ENCODE results near the gene BPIFB2. TPM values are rescaled to one million over a fixed set of nuclear protein-coding genes. Genes with fewer than 3 reads are reported as not detected.

The BPIFB2 gene
- total RNA-seq, 1 donor from 2014 or later: not detected

GRCh38 chr20:32989507-32990283 lies 17.8 kb upstream of the BPIFB2 start:
- no peak for DNase-seq (ENCODE audit: low read depth)
- H3K27me3 ChIP-seq (ENCODE audit: control insufficient read depth, insufficient read depth, low read length): no peaks in the 10 kb centered on the region
- no peaks in the 10 kb centered on the region for H3K36me3 ChIP-seq (ENCODE audit: control insufficient read depth, insufficient read depth, low read length)
- no peak overlapping the region for H3K4me3 ChIP-seq (ENCODE audit: low read depth, low read length)
- TF ChIP-seq CTCF (IDR thresholded peaks at IDR 0.05; ENCODE audit: insufficient read depth, low read length, poor library complexity, severe bottlenecking): no peak

GRCh38 chr20:32990426-32990825 lies 17.1 kb upstream of the BPIFB2 start:
- DNase-seq (ENCODE audit: low read depth): no peak
- Histone ChIP-seq H3K4me3 (ENCODE audit: low read depth, low read length) (no peak overlapping the region), H3K27me3 (ENCODE audit: control insufficient read depth, insufficient read depth, low read length) (no peaks in the 10 kb centered on the region), H3K36me3 (ENCODE audit: control insufficient read depth, insufficient read depth, low read length) (no peaks in the 10 kb centered on the region)
- TF ChIP-seq CTCF (IDR thresholded peaks at IDR 0.05; ENCODE audit: insufficient read depth, low read length, poor library complexity, severe bottlenecking): no peak

GRCh38 chr20:32991383-32991782 lies 16.1 kb upstream of the BPIFB2 start:
- no peak overlapping the region for H3K4me3 ChIP-seq (ENCODE audit: low read depth, low read length)
- DNase-seq (ENCODE audit: low read depth): no peak
- no peaks in the 10 kb centered on the region for H3K27me3 ChIP-seq (ENCODE audit: control insufficient read depth, insufficient read depth, low read length)
- TF ChIP-seq CTCF (IDR thresholded peaks at IDR 0.05; ENCODE audit: insufficient read depth, low read length, poor library complexity, severe bottlenecking): no peak
- no peaks in the 10 kb centered on the region for H3K36me3 ChIP-seq (ENCODE audit: control insufficient read depth, insufficient read depth, low read length)

- Histone ChIP-seq H3K27me3 (ENCODE audit: control insufficient read depth, insufficient read depth, low read length) (no peaks in the 10 kb centered on the region), H3K36me3 (ENCODE audit: control insufficient read depth, insufficient read depth, low read length) (no peaks in the 10 kb centered on the region), H3K4me3 (ENCODE audit: low read depth, low read length) (no peak overlapping the region)
- no peak for DNase-seq (ENCODE audit: low read depth)
- TF ChIP-seq CTCF (IDR thresholded peaks at IDR 0.05; ENCODE audit: insufficient read depth, low read length, poor library complexity, severe bottlenecking): no peak
Observed at GRCh38 chr20:32991792-32992641, 15.5 kb upstream of the BPIFB2 start.

- DNase-seq (ENCODE audit: low read depth): no peak
- Histone ChIP-seq H3K36me3 (ENCODE audit: control insufficient read depth, insufficient read depth, low read length) (no peaks in the 10 kb centered on the region), H3K4me3 (ENCODE audit: low read depth, low read length) (no peak overlapping the region), H3K27me3 (ENCODE audit: control insufficient read depth, insufficient read depth, low read length) (no peaks in the 10 kb centered on the region)
- no peak for TF ChIP-seq CTCF (IDR thresholded peaks at IDR 0.05; ENCODE audit: insufficient read depth, low read length, poor library complexity, severe bottlenecking)
Observed at GRCh38 chr20:32993496-32994050, 13.9 kb upstream of the BPIFB2 start.
